Upper lobe of right lung (tissue), 1 donor: ENCODE results near the gene ELOVL7. TPM values are rescaled to one million over a fixed set of nuclear protein-coding genes. Genes with fewer than 3 reads are reported as not detected.
A peak's percentile ranks its signal among the peaks of the same experiment; 100 is the strongest.

Source experiments
- ATAC-seq: fragments of 200-7000 bp; cut with Tn5 transposase; one replicate; pipeline ENCODE4 v1.9.1; 2020; ENCODE audit warnings: mild to moderate bottlenecking, moderate library complexity
- DNase-seq: peaks from one replicate; pipeline ENCODE4 v3.0.0-alpha.2; 2020
- H3K27ac ChIP-seq: fragments of 200-600 bp; one replicate; pipeline ENCODE4 v1.8.0; 2022
- H3K27me3 ChIP-seq: fragments of 200-600 bp; one replicate; pipeline ENCODE4 v1.8.0; 2022; ENCODE audit warnings: mild to moderate bottlenecking
- H3K36me3 ChIP-seq: fragments of 200-600 bp; one replicate; pipeline ENCODE4 v1.8.0; 2022
- H3K4me1 ChIP-seq: fragments of 200-600 bp; one replicate; pipeline ENCODE4 v1.8.0; 2022
- H3K4me3 ChIP-seq: fragments of 200-600 bp; one replicate; pipeline ENCODE4 v1.8.0; 2022; ENCODE audit warnings: mild to moderate bottlenecking
- H3K9me3 ChIP-seq: fragments of 200-600 bp; one replicate; pipeline ENCODE4 v1.8.0; 2022
- CTCF ChIP-seq: fragments of 200-600 bp; IDR thresholded peaks from one replicate; pipeline ENCODE4 v1.8.0; 2022; ENCODE audit warnings: antibody characterized with exemption
- intact Hi-C: fragments of 100-400 bp; cut with DNase I; formaldehyde crosslinking; loops from one replicate; pipeline ENCODE4 v1.11.0; 2022
- total RNA-seq: library from RNA; stranded (reverse); fragmentation: NEBNext Ultra II Directional; extraction: Animal tissue kit (Norgen Biotek cat#: 25700); gene quantifications from one replicate; pipeline ENCODE4 v1.2.1, GENCODE V29; 2021
- donor health status: DM: no; HTN: yes; CAD: no; lungs with severe emphysema.

Gene ELOVL7
- total RNA-seq, 1 donor from 2014 or later: 8.2 TPM

GRCh38 chr5:60810438-60811085, 33.5 kb downstream of the ELOVL7 start:
- H3K4me1 ChIP-seq: no peaks in the 10 kb centered on the region
- no peaks in the 10 kb centered on the region for H3K36me3 ChIP-seq
- ATAC-seq: peak; percentile 64

GRCh38 chr5:60809891-60810425, 34.1 kb downstream of the ELOVL7 start:
- DNase-seq (no peak), ATAC-seq (no peak)
- no peak overlapping the region for H3K27ac ChIP-seq
- no peaks in the 10 kb centered on the region for H3K4me1 ChIP-seq
- no peaks in the 10 kb centered on the region for H3K36me3 ChIP-seq
- TF ChIP-seq CTCF: no peak
- no peaks in the 10 kb centered on the region for H3K9me3 ChIP-seq
- intact Hi-C loops: no loop called here
- no peaks in the 10 kb centered on the region for H3K27me3 ChIP-seq
- no peak overlapping the region for H3K4me3 ChIP-seq

More at GRCh38 chr5:60810438-60811085, 33.5 kb downstream of the ELOVL7 start:
- DNase-seq: no peak
- Histone ChIP-seq H3K27ac (no peak overlapping the region), H3K27me3 (no peaks in the 10 kb centered on the region), H3K9me3 (no peaks in the 10 kb centered on the region), H3K4me3 (no peak overlapping the region)
- intact Hi-C loops: no loop called here
- TF ChIP-seq CTCF: no peak

GRCh38 chr5:60806591-60807243, 37.4 kb downstream of the ELOVL7 start:
- H3K36me3 ChIP-seq: no peaks in the 10 kb centered on the region
- no peaks in the 10 kb centered on the region for H3K9me3 ChIP-seq
- no peak overlapping the region for H3K4me3 ChIP-seq
- H3K27me3 ChIP-seq: no peaks in the 10 kb centered on the region
- H3K4me1 ChIP-seq: no peaks in the 10 kb centered on the region
- H3K27ac ChIP-seq: no peak overlapping the region
- DNase-seq (no peak), ATAC-seq (no peak)
- no peak for TF ChIP-seq CTCF
- intact Hi-C loops: no loop called here

- no peak overlapping the region for H3K4me3 ChIP-seq
- no peaks in the 10 kb centered on the region for H3K36me3 ChIP-seq
- H3K27ac ChIP-seq: no peak overlapping the region
- no peaks in the 10 kb centered on the region for H3K27me3 ChIP-seq
- ATAC-seq (no peak), DNase-seq (no peak)
- H3K9me3 ChIP-seq: no peaks in the 10 kb centered on the region
- intact Hi-C loops: no loop called here
- H3K4me1 ChIP-seq: no peaks in the 10 kb centered on the region
- no peak for TF ChIP-seq CTCF
Observed at GRCh38 chr5:60805463-60805862, 38.6 kb downstream of the ELOVL7 start.

- H3K9me3 ChIP-seq: no peaks in the 10 kb centered on the region
- H3K4me3 ChIP-seq: no peak overlapping the region
- DNase-seq (no peak), ATAC-seq (no peak)
- H3K4me1 ChIP-seq: no peaks in the 10 kb centered on the region
- H3K27me3 ChIP-seq: no peaks in the 10 kb centered on the region
- no peak overlapping the region for H3K27ac ChIP-seq
- intact Hi-C loops: no loop called here
- H3K36me3 ChIP-seq: no peaks in the 10 kb centered on the region
- no peak for TF ChIP-seq CTCF
Observed at GRCh38 chr5:60803712-60804111, 40.4 kb downstream of the ELOVL7 start.
